Measurements from ENCODE around the gene INTS7.

- TF ChIP-seq CTCF (IDR thresholded peaks at IDR 0.05) (no peak), POLR2A (IDR thresholded peaks at IDR 0.05) (no peak)
These were observed 67.0 kb downstream of the INTS7 start for GRCh38 chr1:211968200-211968834.
